Right lobe of liver (tissue), 4 donors: ENCODE measurements around the gene RUNX2.

Experiments
- CTCF ChIP-seq, 4 donors: fragments of 200-600 bp in 3 of 4; fragments of 450-650 bp in 1 of 4; IDR thresholded peaks; one replicate each; pipeline versions ENCODE4 v1.5.1 to v1.8.0; 2016 to 2022; ENCODE audit warnings: antibody characterized with exemption in 4 of 4, mild to moderate bottlenecking in 2 of 4
- POLR2A ChIP-seq: fragments of 450-650 bp; IDR thresholded peaks from one replicate; pipeline ENCODE4 v1.6.1; 2017; ENCODE audit warnings: antibody characterized with exemption, mild to moderate bottlenecking
- donor health status: DM: no; HTN: no; CAD: no.
- donor health status: DM: no; HTN: no; CAD: no.
- donor health status: DM: no; HTN: yes; CAD: no.

GRCh38 chr6:45424451-45424861, 96.3 kb downstream of the RUNX2 start:
- no peak for TF ChIP-seq POLR2A
- no peak for TF ChIP-seq CTCF (IDR thresholded peaks at IDR 0.05)
